DOHH2 (cell line): ENCODE results near the gene FECH.

Experiments
- H3F3A ChIP-seq: fragments of 200-600 bp; sonication (generic), shearing (Covaris generic); 2 replicates; pipeline ENCODE4 v1.6.0; 2016; ENCODE audit warnings: antibody characterized with exemption, mild to moderate bottlenecking; ENCODE audit not compliant: control insufficient read depth, insufficient read depth
- H3K27ac ChIP-seq: fragments of 200-600 bp; sonication (generic); 2 replicates; pipeline ENCODE4 v1.5.1; 2014; ENCODE audit warnings: low read depth, mild to moderate bottlenecking, low read length, moderate library complexity
- H3K27me3 ChIP-seq: fragments of 200-600 bp; sonication (generic); 2 replicates; pipeline ENCODE4 v1.6.1; 2014; ENCODE audit warnings: mild to moderate bottlenecking, low read length, mixed read lengths; ENCODE audit not compliant: control insufficient read depth
- H3K36me3 ChIP-seq: fragments of 200-600 bp; sonication (generic); 2 replicates; pipeline ENCODE4 v1.6.1; 2014; ENCODE audit warnings: mild to moderate bottlenecking, low read length, moderate library complexity, mixed read lengths; ENCODE audit not compliant: control insufficient read depth
- H3K4me1 ChIP-seq: fragments of 200-600 bp; sonication (generic); 2 replicates; pipeline ENCODE4 v1.6.1; 2014; ENCODE audit warnings: mild to moderate bottlenecking, low read length, mixed read lengths; ENCODE audit not compliant: control insufficient read depth
- H3K4me2 ChIP-seq: fragments of 200-600 bp; sonication (generic); 2 replicates; pipeline ENCODE4 v1.6.0; 2014; ENCODE audit warnings: mild to moderate bottlenecking, low read length, moderate library complexity
- H3K4me3 ChIP-seq: fragments of 200-600 bp; sonication (generic); 2 replicates; pipeline ENCODE4 v1.5.1; 2014; ENCODE audit warnings: mild to moderate bottlenecking, low read length, mixed read lengths
- H3K79me2 ChIP-seq: fragments of 200-600 bp; sonication (generic); 2 replicates; pipeline ENCODE4 v1.6.1; 2014; ENCODE audit warnings: mild to moderate bottlenecking, low read length, mixed read lengths; ENCODE audit not compliant: control insufficient read depth
- H3K9me2 ChIP-seq: fragments of 200-600 bp; sonication (generic); replicated peaks from 2 replicates; pipeline ENCODE4 v1.6.1; 2014; ENCODE audit warnings: mild to moderate bottlenecking, low read length, mixed read lengths; ENCODE audit not compliant: control insufficient read depth
- H3K9me3 ChIP-seq: fragments of 200-600 bp; sonication (generic); 2 replicates; pipeline ENCODE4 v1.6.1; 2014; ENCODE audit warnings: antibody characterized with exemption, low read length, mixed read lengths; ENCODE audit not compliant: control insufficient read depth, insufficient read depth
- H4K20me1 ChIP-seq: fragments of 200-600 bp; sonication (generic); 2 replicates; pipeline ENCODE4 v1.6.0; 2014; ENCODE audit warnings: low read depth, mild to moderate bottlenecking, antibody characterized with exemption, low read length, moderate library complexity; ENCODE audit not compliant: control insufficient read depth, insufficient read depth
- CTCF ChIP-seq: fragments of 200-600 bp; sonication (generic); IDR thresholded peaks from one replicate; pipeline ENCODE4 v1.5.1; 2014; ENCODE audit warnings: antibody characterized with exemption, mild to moderate bottlenecking, low read depth, low read length; ENCODE audit not compliant: poor library complexity, severe bottlenecking
- EZH2phosphoT487 ChIP-seq: fragments of 200-600 bp; sonication (generic); IDR thresholded peaks from 2 replicates; pipeline ENCODE4 v1.6.1; 2017; ENCODE audit warnings: borderline replicate concordance, mild to moderate bottlenecking, antibody characterized with exemption, low read length, moderate library complexity, mixed read lengths

The FECH gene

GRCh38 chr18:57575542-57575941, 11.0 kb downstream of the FECH start:
- no peak overlapping the region for H3K4me3 ChIP-seq
- H3K4me2 ChIP-seq = no peak overlapping the region
- no peaks in the 10 kb centered on the region for H3K4me1 ChIP-seq
- no peaks in the 10 kb centered on the region for H3K27me3 ChIP-seq
- no peaks in the 10 kb centered on the region for H3F3A ChIP-seq
- H3K9me2 ChIP-seq = no peaks in the 10 kb centered on the region
- H3K36me3 ChIP-seq = no peaks in the 10 kb centered on the region
- TF ChIP-seq EZH2phosphoT487 = no peak
- TF ChIP-seq CTCF = no peak
- no peaks in the 10 kb centered on the region for H4K20me1 ChIP-seq
- no peaks in the 10 kb centered on the region for H3K79me2 ChIP-seq
- H3K27ac ChIP-seq = no peak overlapping the region
- no peaks in the 10 kb centered on the region for H3K9me3 ChIP-seq

- no peaks in the 10 kb centered on the region for H3K9me3 ChIP-seq
- H3K4me1 ChIP-seq = no peaks in the 10 kb centered on the region
Observed at GRCh38 chr18:57574866-57575265, 11.6 kb downstream of the FECH start.

GRCh38 chr18:57570162-57570561, 16.3 kb downstream of the FECH start:
- H3K36me3 ChIP-seq = no peaks in the 10 kb centered on the region
- H3K9me2 ChIP-seq = no peaks in the 10 kb centered on the region
- H4K20me1 ChIP-seq = no peaks in the 10 kb centered on the region
- no peaks in the 10 kb centered on the region for H3K4me1 ChIP-seq
- no peak overlapping the region for H3K27ac ChIP-seq
- H3K9me3 ChIP-seq = no peaks in the 10 kb centered on the region
- H3K4me2 ChIP-seq = no peak overlapping the region
- no peaks in the 10 kb centered on the region for H3K79me2 ChIP-seq
- H3F3A ChIP-seq = no peaks in the 10 kb centered on the region
- TF ChIP-seq EZH2phosphoT487 = no peak
- no peaks in the 10 kb centered on the region for H3K27me3 ChIP-seq
- H3K4me3 ChIP-seq = no peak overlapping the region

More at GRCh38 chr18:57574866-57575265, 11.6 kb downstream of the FECH start:
- no peaks in the 10 kb centered on the region for H3K36me3 ChIP-seq
- no peak for TF ChIP-seq EZH2phosphoT487
- H4K20me1 ChIP-seq = no peaks in the 10 kb centered on the region
- no peak overlapping the region for H3K4me3 ChIP-seq
- no peaks in the 10 kb centered on the region for H3K79me2 ChIP-seq
- no peaks in the 10 kb centered on the region for H3K9me2 ChIP-seq
- no peaks in the 10 kb centered on the region for H3K27me3 ChIP-seq
- H3K27ac ChIP-seq = no peak overlapping the region
- no peak overlapping the region for H3K4me2 ChIP-seq
- no peaks in the 10 kb centered on the region for H3F3A ChIP-seq

- Histone ChIP-seq H3K36me3 (no peaks in the 10 kb centered on the region), H4K20me1 (no peaks in the 10 kb centered on the region)
- no peak for TF ChIP-seq CTCF
- no peak for TF ChIP-seq EZH2phosphoT487
Observed at GRCh38 chr18:57569133-57569532, 17.4 kb downstream of the FECH start.

More at GRCh38 chr18:57569133-57569532, 17.4 kb downstream of the FECH start:
- H3K9me2 ChIP-seq = no peaks in the 10 kb centered on the region
- H3K4me2 ChIP-seq = no peak overlapping the region
- no peaks in the 10 kb centered on the region for H3K4me1 ChIP-seq
- no peaks in the 10 kb centered on the region for H3K27me3 ChIP-seq
- no peaks in the 10 kb centered on the region for H3K79me2 ChIP-seq
- no peaks in the 10 kb centered on the region for H3K9me3 ChIP-seq
- no peak overlapping the region for H3K4me3 ChIP-seq
- H3F3A ChIP-seq = no peaks in the 10 kb centered on the region
- no peak overlapping the region for H3K27ac ChIP-seq
